Keratinocyte (primary cell): ENCODE measurements around the gene HOXD11. TPM values are rescaled to one million over a fixed set of nuclear protein-coding genes. Genes with fewer than 3 reads are reported as not detected.

Experiments
- DNase-seq: peaks from one replicate; pipeline ENCODE4 v3.0.0-alpha.2; 2011; ENCODE audit warnings: low read depth, missing footprints, low spot score
- FAIRE-seq: peaks from 2 replicates; lab custom pipeline; 2011; peaks lifted over from hg19 to GRCh38; lab: Jason Lieb, UNC
- H2AFZ ChIP-seq: 2 replicates; pipeline ENCODE4 v1.6.0; 2012; ENCODE audit warnings: low read length, control low read depth, inconsistent platforms; ENCODE audit not compliant: control insufficient read depth
- H3K27ac ChIP-seq: 2 replicates; pipeline ENCODE4 v1.5.1; 2011; ENCODE audit warnings: low read length; ENCODE audit not compliant: control insufficient read depth, insufficient read depth
- H3K27me3 ChIP-seq: 3 replicates; pipeline ENCODE4 v1.6.0; 2011; ENCODE audit warnings: low read length; ENCODE audit not compliant: control insufficient read depth, insufficient read depth; ENCODE audit errors: extremely low read depth
- H3K36me3 ChIP-seq, 2 experiments: 2 replicates in 1 of 2; 3 replicates in 1 of 2; pipeline ENCODE4 v1.5.1; 2011; ENCODE audit warnings: low read length in 2 of 2, mild to moderate bottlenecking in 1 of 2; ENCODE audit not compliant: control insufficient read depth in 2 of 2, insufficient read depth in 2 of 2; ENCODE audit errors: extremely low read depth in 1 of 2
- H3K4me1 ChIP-seq: 3 replicates; pipeline ENCODE4 v1.5.1; 2011; ENCODE audit warnings: low read length; ENCODE audit not compliant: control insufficient read depth, insufficient read depth; ENCODE audit errors: extremely low read depth
- H3K4me2 ChIP-seq: 3 replicates; pipeline ENCODE4 v1.6.0; 2011; ENCODE audit warnings: low read depth, low read length; ENCODE audit not compliant: control insufficient read depth, insufficient read depth; ENCODE audit errors: extremely low read depth
- H3K4me3 ChIP-seq, 3 experiments: fragments of 200-600 bp in 1 of 3; sonication (generic) in 1 of 3; 2 replicates in 2 of 3; 3 replicates in 1 of 3; pipeline ENCODE4 v1.5.1; 2011 to 2016; ENCODE audit warnings: low read length in 3 of 3, mild to moderate bottlenecking in 3 of 3, control low read depth in 2 of 3, inconsistent platforms in 1 of 3, low read depth in 1 of 3, mixed read lengths in 1 of 3, mixed run types in 1 of 3, moderate library complexity in 1 of 3; ENCODE audit not compliant: control insufficient read depth in 2 of 3, insufficient read depth in 2 of 3; ENCODE audit errors: extremely low read depth in 1 of 3
- H3K79me2 ChIP-seq: 2 replicates; pipeline ENCODE4 v1.6.0; 2012; ENCODE audit warnings: low read length; ENCODE audit not compliant: control insufficient read depth, insufficient read depth
- H3K9ac ChIP-seq: 3 replicates; pipeline ENCODE4 v1.6.0; 2011; ENCODE audit warnings: low read length; ENCODE audit not compliant: control insufficient read depth, insufficient read depth; ENCODE audit errors: extremely low read depth
- H3K9me1 ChIP-seq: 3 replicates; pipeline ENCODE4 v1.6.0; 2011; ENCODE audit warnings: low read length; ENCODE audit not compliant: control insufficient read depth, insufficient read depth; ENCODE audit errors: extremely low read depth
- H3K9me3 ChIP-seq: 2 replicates; pipeline ENCODE4 v1.5.1; 2012; ENCODE audit warnings: low read depth, low read length; ENCODE audit not compliant: control insufficient read depth
- H4K20me1 ChIP-seq: 3 replicates; pipeline ENCODE4 v1.6.0; 2011; ENCODE audit warnings: low read length; ENCODE audit not compliant: control insufficient read depth, insufficient read depth; ENCODE audit errors: extremely low read depth
- EZH2 ChIP-seq: IDR thresholded peaks from one replicate; pipeline ENCODE4 v1.6.1; 2012; ENCODE audit warnings: inconsistent platforms, mild to moderate bottlenecking, low read length, moderate library complexity
- dilution Hi-C: fragments of 300-500 bp; cut with MboI; formaldehyde crosslinking; loops from one replicate; pipeline ENCODE4 v1.7.0; 2020; ENCODE audit warnings: low sequenced_read_pairs; ENCODE audit not compliant: extremely low pct_ligation_motif_present
- polyA plus RNA-seq, 5 experiments: library from polyadenylated mRNA; depleted of rRNA in 3 of 5; stranded (reverse) in 3 of 5; stranded (forward) in 1 of 5; unstranded in 1 of 5; fragments of >200 nt; gene quantifications; 1 replicate in 1 of 5; 2 replicates in 3 of 5; 3 replicates in 1 of 5; pipeline versions ENCODE4 v1.2.1 to v1.2.3, GENCODE V29; 2011 to 2012; ENCODE audit warnings: missing spikeins in 2 of 5, low read depth in 1 of 5, low replicate concordance in 1 of 5
- TF ChIP-seq, protein P1 (sequence below), 3 experiments: IDR thresholded peaks in 1 of 3; conservative IDR thresholded peaks in 1 of 3; optimal IDR thresholded peaks in 1 of 3; 2 replicates in 2 of 3; 3 replicates in 1 of 3; pipeline versions ENCODE3 to v1.5.1; 2011; ENCODE audit warnings: low read length in 3 of 3, mild to moderate bottlenecking in 3 of 3, moderate library complexity in 2 of 3, control low read depth in 1 of 3, inconsistent platforms in 1 of 3; ENCODE audit not compliant: insufficient read depth in 2 of 3; ENCODE audit errors: extremely low read depth in 1 of 3

Gene HOXD11
- polyA plus RNA-seq, 1 donor (not counting 4 experiments of a cell fraction or from before 2014, with no cell fraction given): not detected

- FAIRE-seq: no peak
- peaks cover 81% of the 10 kb centered on the region for H3K27me3 ChIP-seq
- TF ChIP-seq, protein P1, sequence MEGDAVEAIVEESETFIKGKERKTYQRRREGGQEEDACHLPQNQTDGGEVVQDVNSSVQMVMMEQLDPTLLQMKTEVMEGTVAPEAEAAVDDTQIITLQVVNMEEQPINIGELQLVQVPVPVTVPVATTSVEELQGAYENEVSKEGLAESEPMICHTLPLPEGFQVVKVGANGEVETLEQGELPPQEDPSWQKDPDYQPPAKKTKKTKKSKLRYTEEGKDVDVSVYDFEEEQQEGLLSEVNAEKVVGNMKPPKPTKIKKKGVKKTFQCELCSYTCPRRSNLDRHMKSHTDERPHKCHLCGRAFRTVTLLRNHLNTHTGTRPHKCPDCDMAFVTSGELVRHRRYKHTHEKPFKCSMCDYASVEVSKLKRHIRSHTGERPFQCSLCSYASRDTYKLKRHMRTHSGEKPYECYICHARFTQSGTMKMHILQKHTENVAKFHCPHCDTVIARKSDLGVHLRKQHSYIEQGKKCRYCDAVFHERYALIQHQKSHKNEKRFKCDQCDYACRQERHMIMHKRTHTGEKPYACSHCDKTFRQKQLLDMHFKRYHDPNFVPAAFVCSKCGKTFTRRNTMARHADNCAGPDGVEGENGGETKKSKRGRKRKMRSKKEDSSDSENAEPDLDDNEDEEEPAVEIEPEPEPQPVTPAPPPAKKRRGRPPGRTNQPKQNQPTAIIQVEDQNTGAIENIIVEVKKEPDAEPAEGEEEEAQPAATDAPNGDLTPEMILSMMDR (optimal IDR thresholded peaks at IDR 0.05 in 1 of 3, IDR thresholded peaks at IDR 0.05 in 1 of 3, conservative IDR thresholded peaks at IDR 0.05 in 1 of 3; ENCODE audit: extremely low read depth in 1 of 3, insufficient read depth in 2 of 3, low read length in 3 of 3): no peak
- TF ChIP-seq EZH2: no peak
- H3K27ac ChIP-seq: no peak overlapping the region
- H3K4me1 ChIP-seq: no peaks in the 10 kb centered on the region
- no peaks in the 10 kb centered on the region for H3K36me3 ChIP-seq
- no peak overlapping the region for H2AFZ ChIP-seq
- no peak for DNase-seq
- no peak overlapping the region for H3K4me3 ChIP-seq
- no peaks in the 10 kb centered on the region for H4K20me1 ChIP-seq
- no peaks in the 10 kb centered on the region for H3K79me2 ChIP-seq
- peaks cover 8% of the 10 kb centered on the region for H3K9me3 ChIP-seq
- no peaks in the 10 kb centered on the region for H3K9me1 ChIP-seq
- dilution Hi-C loops: no loop called here
- no peak overlapping the region for H3K9ac ChIP-seq
- H3K4me2 ChIP-seq: no peak overlapping the region
Measured at GRCh38 chr2:176138526-176138922, 31.4 kb downstream of the HOXD11 start.

GRCh38 chr2:176138923-176139660 is 32.0 kb downstream of the HOXD11 start:
- Histone ChIP-seq H3K79me2 (no peaks in the 10 kb centered on the region), H3K27me3 (peaks cover 78% of the 10 kb centered on the region), H3K9me1 (no peaks in the 10 kb centered on the region), H3K9me3 (peaks cover 8% of the 10 kb centered on the region), H3K4me1 (no peaks in the 10 kb centered on the region), H3K9ac (no peak overlapping the region), H3K4me2 (no peak overlapping the region), H3K36me3 (no peaks in the 10 kb centered on the region), H2AFZ (no peak overlapping the region), H3K4me3 (no peak overlapping the region), H4K20me1 (no peaks in the 10 kb centered on the region), H3K27ac (no peak overlapping the region)
- FAIRE-seq (no peak), DNase-seq (no peak)
- dilution Hi-C loops: no loop called here
- TF ChIP-seq EZH2: no peak
- TF ChIP-seq, protein P1 (optimal IDR thresholded peaks at IDR 0.05 in 1 of 3, IDR thresholded peaks at IDR 0.05 in 1 of 3, conservative IDR thresholded peaks at IDR 0.05 in 1 of 3; ENCODE audit: extremely low read depth in 1 of 3, insufficient read depth in 2 of 3, low read length in 3 of 3): no peak
